NCI-H345 (cell line): Measurements from ENCODE around the gene GCH1.

Experiments used
- DNase-seq: peaks from one replicate; lab custom pipeline; 2025; lab: John Stamatoyannopoulos, UW

The GCH1 gene

GRCh38 chr14:54797556-54797955 is 105.1 kb downstream of the GCH1 start:
- DNase-seq, result no peak

- DNase-seq, result no peak
These were observed 105.7 kb downstream of the GCH1 start for GRCh38 chr14:54796961-54797360.

- DNase-seq, result no peak
These were observed 107.8 kb downstream of the GCH1 start for GRCh38 chr14:54794796-54795195.

- no peak for DNase-seq
These were observed 108.5 kb downstream of the GCH1 start for GRCh38 chr14:54794159-54794558.

GRCh38 chr14:54792288-54792687 is 110.3 kb downstream of the GCH1 start:
- DNase-seq, result no peak
